ENCODE results near the gene IL20RA.

DNA sequence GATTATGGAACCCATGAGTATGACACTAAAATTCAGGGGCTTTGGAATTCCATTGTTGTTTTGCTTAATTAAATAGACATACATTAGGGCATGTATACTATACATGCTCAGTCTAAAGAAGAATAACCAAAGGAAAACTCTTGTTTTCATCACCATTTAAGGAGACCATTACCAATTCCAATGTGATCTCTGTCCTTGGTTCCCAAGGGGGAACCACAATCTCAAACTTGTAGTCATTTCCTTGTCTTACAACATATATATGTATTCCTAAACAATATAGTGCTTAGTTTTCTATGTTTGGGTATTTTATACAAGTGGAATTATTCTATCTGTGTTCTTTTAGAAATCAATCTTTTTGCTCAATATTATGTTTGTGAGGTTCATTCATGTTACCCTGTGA, 49.2 kb downstream of the IL20RA start:
- TF ChIP-seq, protein P1, sequence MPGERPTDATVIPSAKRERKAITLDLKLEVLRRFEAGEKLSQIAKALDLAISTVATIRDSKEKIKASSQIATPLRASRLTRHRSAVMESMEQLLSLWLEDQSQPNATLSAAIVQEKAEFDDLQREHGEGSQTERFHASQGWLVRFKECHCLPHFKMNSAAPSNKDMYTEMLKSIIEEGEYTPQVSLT (CRISPR knock-in tag; IDR thresholded peaks at IDR 0.05; ENCODE audit: borderline replicate concordance, low read depth), result no peak
- TF ChIP-seq, protein P2, sequence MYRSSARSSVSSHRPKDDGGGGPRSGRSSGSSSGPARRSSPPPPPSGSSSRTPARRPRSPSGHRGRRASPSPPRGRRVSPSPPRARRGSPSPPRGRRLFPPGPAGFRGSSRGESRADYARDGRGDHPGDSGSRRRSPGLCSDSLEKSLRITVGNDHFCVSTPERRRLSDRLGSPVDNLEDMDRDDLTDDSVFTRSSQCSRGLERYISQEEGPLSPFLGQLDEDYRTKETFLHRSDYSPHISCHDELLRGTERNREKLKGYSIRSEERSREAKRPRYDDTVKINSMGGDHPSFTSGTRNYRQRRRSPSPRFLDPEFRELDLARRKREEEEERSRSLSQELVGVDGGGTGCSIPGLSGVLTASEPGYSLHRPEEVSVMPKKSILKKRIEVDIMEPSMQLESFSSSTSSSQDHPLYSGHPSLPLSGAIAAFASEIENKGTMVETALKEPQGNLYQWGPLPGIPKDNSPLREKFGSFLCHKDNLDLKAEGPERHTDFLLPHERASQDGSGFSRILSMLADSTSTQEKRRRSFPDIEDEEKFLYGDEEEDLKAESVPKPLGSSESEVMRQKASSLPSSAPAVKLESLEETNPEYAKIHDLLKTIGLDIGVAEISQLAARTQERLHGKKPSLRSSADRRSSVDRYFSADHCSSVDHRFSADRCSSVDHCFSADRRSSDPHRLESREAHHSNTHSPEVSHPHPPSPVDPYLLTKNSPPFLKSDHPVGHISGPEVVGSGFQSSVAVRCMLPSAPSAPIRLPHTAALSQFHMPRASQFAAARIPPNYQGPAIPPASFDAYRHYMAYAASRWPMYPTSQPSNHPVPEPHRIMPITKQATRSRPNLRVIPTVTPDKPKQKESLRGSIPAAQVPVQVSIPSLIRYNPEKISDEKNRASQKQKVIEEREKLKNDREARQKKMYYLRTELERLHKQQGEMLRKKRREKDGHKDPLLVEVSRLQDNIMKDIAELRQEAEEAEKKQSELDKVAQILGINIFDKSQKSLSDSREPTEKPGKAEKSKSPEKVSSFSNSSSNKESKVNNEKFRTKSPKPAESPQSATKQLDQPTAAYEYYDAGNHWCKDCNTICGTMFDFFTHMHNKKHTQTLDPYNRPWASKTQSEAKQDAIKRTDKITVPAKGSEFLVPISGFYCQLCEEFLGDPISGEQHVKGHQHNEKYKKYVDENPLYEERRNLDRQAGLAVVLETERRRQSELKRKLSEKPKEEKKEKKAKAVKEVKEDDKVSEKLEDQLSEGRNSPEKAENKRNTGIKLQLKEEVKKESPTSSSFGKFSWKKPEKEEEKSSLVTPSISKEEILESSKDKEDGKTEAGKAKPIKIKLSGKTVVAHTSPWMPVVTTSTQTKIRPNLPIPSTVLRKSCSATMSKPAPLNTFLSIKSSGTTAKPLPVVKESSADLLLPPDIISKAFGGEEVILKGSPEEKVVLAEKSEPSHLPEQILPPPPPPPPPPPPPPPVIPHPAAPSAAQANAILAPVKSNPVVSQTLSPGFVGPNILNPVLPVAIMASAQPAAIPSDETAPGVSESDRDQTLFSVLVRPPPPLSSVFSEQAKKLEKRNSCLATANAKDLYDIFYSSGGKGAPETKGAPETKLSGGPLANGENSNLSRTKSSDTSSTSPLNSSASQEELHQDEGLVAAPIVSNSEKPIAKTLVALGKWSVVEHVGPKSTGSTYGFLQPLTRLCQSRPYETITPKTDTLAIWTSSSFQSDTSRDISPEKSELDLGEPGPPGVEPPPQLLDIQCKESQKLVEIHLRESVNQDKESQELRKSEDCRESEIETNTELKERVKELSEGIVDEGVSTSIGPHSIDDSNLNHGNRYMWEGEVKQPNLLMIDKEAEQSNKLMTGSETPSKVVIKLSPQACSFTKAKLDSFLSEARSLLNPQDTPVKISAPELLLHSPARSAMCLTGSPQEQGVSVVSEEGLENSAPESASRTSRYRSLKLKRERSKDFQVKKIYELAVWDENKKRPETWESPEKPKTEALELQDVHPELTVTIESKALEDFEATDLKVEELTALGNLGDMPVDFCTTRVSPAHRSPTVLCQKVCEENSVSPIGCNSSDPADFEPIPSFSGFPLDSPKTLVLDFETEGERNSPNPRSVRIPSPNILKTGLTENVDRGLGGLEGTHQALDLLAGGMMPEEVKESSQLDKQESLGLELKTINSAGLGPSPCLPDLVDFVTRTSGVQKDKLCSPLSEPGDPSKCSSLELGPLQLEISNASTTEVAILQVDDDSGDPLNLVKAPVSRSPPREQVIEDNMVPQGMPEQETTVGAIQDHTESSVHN (CRISPR knock-in tag; IDR thresholded peaks at IDR 0.05), result no peak
- TF ChIP-seq, protein P3, sequence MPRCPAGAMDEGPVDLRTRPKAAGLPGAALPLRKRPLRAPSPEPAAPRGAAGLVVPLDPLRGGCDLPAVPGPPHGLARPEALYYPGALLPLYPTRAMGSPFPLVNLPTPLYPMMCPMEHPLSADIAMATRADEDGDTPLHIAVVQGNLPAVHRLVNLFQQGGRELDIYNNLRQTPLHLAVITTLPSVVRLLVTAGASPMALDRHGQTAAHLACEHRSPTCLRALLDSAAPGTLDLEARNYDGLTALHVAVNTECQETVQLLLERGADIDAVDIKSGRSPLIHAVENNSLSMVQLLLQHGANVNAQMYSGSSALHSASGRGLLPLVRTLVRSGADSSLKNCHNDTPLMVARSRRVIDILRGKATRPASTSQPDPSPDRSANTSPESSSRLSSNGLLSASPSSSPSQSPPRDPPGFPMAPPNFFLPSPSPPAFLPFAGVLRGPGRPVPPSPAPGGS (CRISPR knock-in tag; IDR thresholded peaks at IDR 0.05), result no peak
- no peak for TF ChIP-seq ZKSCAN1 (IDR thresholded peaks at IDR 0.05; ENCODE audit: low read length)
